Fibroblast of villous mesenchyme (primary cell): ENCODE measurements around the gene NFKBIZ. TPM values are rescaled to one million over a fixed set of nuclear protein-coding genes. Genes with fewer than 3 reads are reported as not detected.

Experiments
- DNase-seq: peaks from one replicate; pipeline ENCODE4 v3.0.0-alpha.2; 2010; ENCODE audit warnings: low read depth
- H3K4me3 ChIP-seq: 2 replicates; pipeline ENCODE4 v1.5.1; 2011; ENCODE audit warnings: low read depth, mild to moderate bottlenecking, low read length
- CTCF ChIP-seq: IDR thresholded peaks from 2 replicates; pipeline ENCODE4 v1.5.1; 2012; ENCODE audit warnings: low read depth, mild to moderate bottlenecking, low read length; ENCODE audit not compliant: insufficient read depth
- total RNA-seq: library from RNA; depleted of rRNA; stranded (reverse); fragments of >200 nt; gene quantifications from 2 replicates; pipeline ENCODE4 v1.2.3, GENCODE V29; 2012

Gene NFKBIZ
- total RNA-seq, 1 donor: 108 TPM

GRCh38 chr3:101886626-101887025 is 37.3 kb downstream of the NFKBIZ start:
- H3K4me3 ChIP-seq: no peak overlapping the region
- DNase-seq: no peak
- TF ChIP-seq CTCF: no peak

GRCh38 chr3:101888653-101889052 is 39.3 kb downstream of the NFKBIZ start:
- H3K4me3 ChIP-seq: no peak overlapping the region
- DNase-seq: no peak
- no peak for TF ChIP-seq CTCF

- DNase-seq: no peak
- TF ChIP-seq CTCF: no peak
These were observed 41.4 kb downstream of the NFKBIZ start for GRCh38 chr3:101890716-101891115.

GRCh38 chr3:101892648-101893047 is 43.3 kb downstream of the NFKBIZ start:
- no peak for DNase-seq
- no peak for TF ChIP-seq CTCF
- H3K4me3 ChIP-seq: no peak overlapping the region

More at GRCh38 chr3:101890716-101891115, 41.4 kb downstream of the NFKBIZ start:
- no peak overlapping the region for H3K4me3 ChIP-seq

GRCh38 chr3:101896083-101896757 is 46.9 kb downstream of the NFKBIZ start:
- no peak for TF ChIP-seq CTCF
- DNase-seq: no peak
- H3K4me3 ChIP-seq: no peak overlapping the region

- no peak for DNase-seq
- H3K4me3 ChIP-seq: no peak overlapping the region
- TF ChIP-seq CTCF: no peak
These were observed 47.7 kb downstream of the NFKBIZ start for GRCh38 chr3:101897013-101897412.

- DNase-seq: no peak
- TF ChIP-seq CTCF: no peak
- H3K4me3 ChIP-seq: no peak overlapping the region
These were observed 48.7 kb downstream of the NFKBIZ start for GRCh38 chr3:101898039-101898438.
